ENCODE data around the gene GYPA.
"Not testable (repeated sequence)": the region's sequence is repeated elsewhere in the genome, so short reads cannot be mapped to it uniquely, and the experiment has no call there.

- TF ChIP-seq, protein P1, sequence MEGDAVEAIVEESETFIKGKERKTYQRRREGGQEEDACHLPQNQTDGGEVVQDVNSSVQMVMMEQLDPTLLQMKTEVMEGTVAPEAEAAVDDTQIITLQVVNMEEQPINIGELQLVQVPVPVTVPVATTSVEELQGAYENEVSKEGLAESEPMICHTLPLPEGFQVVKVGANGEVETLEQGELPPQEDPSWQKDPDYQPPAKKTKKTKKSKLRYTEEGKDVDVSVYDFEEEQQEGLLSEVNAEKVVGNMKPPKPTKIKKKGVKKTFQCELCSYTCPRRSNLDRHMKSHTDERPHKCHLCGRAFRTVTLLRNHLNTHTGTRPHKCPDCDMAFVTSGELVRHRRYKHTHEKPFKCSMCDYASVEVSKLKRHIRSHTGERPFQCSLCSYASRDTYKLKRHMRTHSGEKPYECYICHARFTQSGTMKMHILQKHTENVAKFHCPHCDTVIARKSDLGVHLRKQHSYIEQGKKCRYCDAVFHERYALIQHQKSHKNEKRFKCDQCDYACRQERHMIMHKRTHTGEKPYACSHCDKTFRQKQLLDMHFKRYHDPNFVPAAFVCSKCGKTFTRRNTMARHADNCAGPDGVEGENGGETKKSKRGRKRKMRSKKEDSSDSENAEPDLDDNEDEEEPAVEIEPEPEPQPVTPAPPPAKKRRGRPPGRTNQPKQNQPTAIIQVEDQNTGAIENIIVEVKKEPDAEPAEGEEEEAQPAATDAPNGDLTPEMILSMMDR (IDR thresholded peaks at IDR 0.05) = not testable (repeated sequence)
- not testable (repeated sequence) for TF ChIP-seq POLR2A (IDR thresholded peaks at IDR 0.05)
These were observed 80.2 kb downstream of the GYPA start for GRCh38 chr4:144060234-144060859.
